ENCODE measurements around the gene FLNA. TPM values are rescaled to one million over a fixed set of nuclear protein-coding genes. Genes with fewer than 3 reads are reported as not detected.

FLNA gene
- total and polyA plus RNA-seq, 10 of the 15 experiments (the other 5 are each of a cell fraction or from before 2014, with no cell fraction given): 5.1 to 643 (median 171) TPM

DNA sequence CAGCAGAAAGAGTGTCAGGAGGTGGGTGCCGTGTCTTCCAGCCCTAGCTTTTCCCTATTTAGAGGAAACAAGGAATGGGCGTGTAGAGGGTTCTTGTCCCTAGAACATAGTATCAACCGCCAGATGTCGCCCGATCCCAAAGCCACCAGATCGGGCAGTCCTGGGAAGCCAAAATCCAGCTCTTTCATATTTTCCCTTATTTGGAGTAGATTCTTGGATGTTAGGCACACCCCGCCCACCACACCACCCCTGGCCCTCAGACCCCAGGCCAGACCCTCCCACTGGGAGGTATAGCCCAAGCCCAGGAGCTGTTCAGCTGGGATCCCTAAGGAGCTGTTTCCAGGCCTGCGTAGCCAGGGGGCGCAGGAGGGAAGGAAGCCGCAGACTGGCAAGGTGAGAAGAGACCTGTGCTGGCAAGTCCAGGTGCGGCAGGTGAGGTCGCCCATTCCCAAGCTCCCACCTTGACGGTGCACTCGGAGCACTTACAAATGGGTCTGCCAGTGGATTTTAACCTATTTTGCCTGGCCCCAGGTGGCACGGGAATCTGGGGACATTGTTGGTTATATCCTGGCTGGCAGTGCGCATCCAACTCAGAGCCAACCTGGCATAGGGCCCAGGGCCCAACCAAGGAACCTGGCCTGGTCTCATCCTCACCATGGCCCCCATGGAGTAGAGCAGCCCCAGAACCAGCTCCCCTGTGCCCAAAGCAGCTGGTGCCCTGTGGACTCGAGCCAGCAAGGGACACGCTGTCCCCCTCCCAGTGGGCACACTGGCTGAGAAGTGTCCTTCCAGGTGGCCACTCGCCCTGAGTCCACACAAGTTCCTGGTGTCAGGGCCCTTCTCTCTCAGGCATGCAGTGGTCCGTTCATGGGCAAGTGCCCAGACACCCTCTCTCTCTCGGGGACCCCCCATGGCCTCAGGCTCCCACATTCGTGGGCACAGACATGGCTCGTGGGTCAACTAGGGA lies 811 bp downstream of the FLNA start:
- Histone ChIP-seq H3K27me3 (replicated peaks in 1 of 2; ENCODE audit: control insufficient read depth in 2 of 2, insufficient read depth in 2 of 2, low read length in 1 of 2) (no peaks in the 10 kb centered on the region), H3K36me3 (ENCODE audit: control insufficient read depth in 2 of 2, insufficient read depth in 2 of 2, low read length in 1 of 2) (no peaks in the 10 kb centered on the region), H3K4me3 (peak overlapping the region; percentile 61; the same call in 1 of the 2 replicates), H3K79me2 (ENCODE audit: control insufficient read depth, insufficient read depth, low read length) (peaks cover 25% of the 10 kb centered on the region), H3K4me1 (ENCODE audit: control insufficient read depth, insufficient read depth, low read length) (peaks cover 11% of the 10 kb centered on the region), H3K27ac (ENCODE audit: control insufficient read depth, insufficient read depth) (peak overlapping the region; percentile 58), H3K9me3 (replicated peaks; ENCODE audit: control insufficient read depth, insufficient read depth, low read length) (no peaks in the 10 kb centered on the region; the same call in 2 of the 3 replicates), H3K4me2 (ENCODE audit: control insufficient read depth, insufficient read depth) (peak overlapping the region; percentile 45), H2AFZ (ENCODE audit: control insufficient read depth, low read depth, low read length) (peak overlapping the region; percentile 41; the same call in 1 of the 2 replicates), H3K9ac (ENCODE audit: control insufficient read depth, insufficient read depth, low read length) (peak overlapping the region; percentile 2; the same call in 1 of the 2 replicates), H4K20me1 (ENCODE audit: control insufficient read depth, insufficient read depth) (no peaks in the 10 kb centered on the region)
- FAIRE-seq: no peak
- intact Hi-C loops (cut with micrococcal nuclease; ENCODE audit: unreplicated experiment): loop anchor here (2.0 to 10.0 kb wide), 3 partner anchors 51 to 446 kb away; partner anchors contain the start of genes ARHGAP4 and ATP6AP1
- ChIA-PET SMC1A (ENCODE audit: uncharacterized antibody, unreplicated experiment) (interaction anchor here (0.9 to 2.0 kb wide), 8 partner anchors 9 to 163 kb away, joined by 3 to 10 read pairs (median 4); partner anchors contain the start of gene RPL10), RAD21 (ENCODE audit: unreplicated experiment) (interaction anchor here (0.6 to 2.4 kb wide), 10 partner anchors 8 to 163 kb away, joined by 3 to 12 read pairs (median 4); partner anchors contain the start of genes ATP6AP1 and SLC10A3), CTCF (interaction anchor here (0.6 to 2.0 kb wide), 26 partner anchors 9 to 407 kb away, joined by 3 to 21 read pairs (median 4); partner anchors contain the start of genes ATP6AP1, IKBKG and RPL10), POLR2A (interaction anchor here (0.6 to 1.8 kb wide), 9 partner anchors 10 to 161 kb away, joined by 3 to 7 read pairs (median 5); partner anchors contain the start of genes ATP6AP1, RPL10 and SLC10A3)
- ATAC-seq: no peak
- in situ Hi-C loops (cut with MboI): loop anchor here (5.0 kb wide), 1 partner anchor 441 kb away; no protein-coding TSS in a partner anchor
- DNase-seq (ENCODE audit: low read depth, low spot score): peak; percentile 5
- 47% methylated on average over 23 of the region's 23 CpGs for WGBS (ENCODE audit: insufficient coverage, insufficient replicate concordance, low lambda C conversion rate, missing lambda C conversion rate)
- BruUV-seq (replicated peaks): no TSS peak
- no peak for TF ChIP-seq YY1 (IDR thresholded peaks at IDR 0.05; ENCODE audit: low read depth, low read length)
- peak; percentile 49 for TF ChIP-seq EED (IDR thresholded peaks at IDR 0.05; ENCODE audit: low read depth)
- TF ChIP-seq BHLHE40 (IDR thresholded peaks at IDR 0.05; ENCODE audit: borderline replicate concordance in 1 of 2, low read depth in 2 of 2, low read length in 1 of 2): no peak
- peak; percentile 55 for TF ChIP-seq RUNX3 (IDR thresholded peaks at IDR 0.05; ENCODE audit: low read length)
- no peak for TF ChIP-seq STAT3 (IDR thresholded peaks at IDR 0.05; ENCODE audit: low read depth, low read length)
- TF ChIP-seq TCF3 (IDR thresholded peaks at IDR 0.05; ENCODE audit: borderline replicate concordance, insufficient read depth, low read depth, low read length): no peak
- no peak for TF ChIP-seq MEF2A (IDR thresholded peaks at IDR 0.05; ENCODE audit: insufficient read depth, low read depth, low read length)
- TF ChIP-seq ZZZ3 (IDR thresholded peaks at IDR 0.05; ENCODE audit: control insufficient read depth, insufficient read length, low read depth): no peak
- no peak for TF ChIP-seq BMI1 (IDR thresholded peaks at IDR 0.05; ENCODE audit: borderline replicate concordance)
- TF ChIP-seq PAX8 (IDR thresholded peaks at IDR 0.05): no peak
- TF ChIP-seq, protein P1, sequence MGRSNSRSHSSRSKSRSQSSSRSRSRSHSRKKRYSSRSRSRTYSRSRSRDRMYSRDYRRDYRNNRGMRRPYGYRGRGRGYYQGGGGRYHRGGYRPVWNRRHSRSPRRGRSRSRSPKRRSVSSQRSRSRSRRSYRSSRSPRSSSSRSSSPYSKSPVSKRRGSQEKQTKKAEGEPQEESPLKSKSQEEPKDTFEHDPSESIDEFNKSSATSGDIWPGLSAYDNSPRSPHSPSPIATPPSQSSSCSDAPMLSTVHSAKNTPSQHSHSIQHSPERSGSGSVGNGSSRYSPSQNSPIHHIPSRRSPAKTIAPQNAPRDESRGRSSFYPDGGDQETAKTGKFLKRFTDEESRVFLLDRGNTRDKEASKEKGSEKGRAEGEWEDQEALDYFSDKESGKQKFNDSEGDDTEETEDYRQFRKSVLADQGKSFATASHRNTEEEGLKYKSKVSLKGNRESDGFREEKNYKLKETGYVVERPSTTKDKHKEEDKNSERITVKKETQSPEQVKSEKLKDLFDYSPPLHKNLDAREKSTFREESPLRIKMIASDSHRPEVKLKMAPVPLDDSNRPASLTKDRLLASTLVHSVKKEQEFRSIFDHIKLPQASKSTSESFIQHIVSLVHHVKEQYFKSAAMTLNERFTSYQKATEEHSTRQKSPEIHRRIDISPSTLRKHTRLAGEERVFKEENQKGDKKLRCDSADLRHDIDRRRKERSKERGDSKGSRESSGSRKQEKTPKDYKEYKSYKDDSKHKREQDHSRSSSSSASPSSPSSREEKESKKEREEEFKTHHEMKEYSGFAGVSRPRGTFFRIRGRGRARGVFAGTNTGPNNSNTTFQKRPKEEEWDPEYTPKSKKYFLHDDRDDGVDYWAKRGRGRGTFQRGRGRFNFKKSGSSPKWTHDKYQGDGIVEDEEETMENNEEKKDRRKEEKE (IDR thresholded peaks at IDR 0.05): no peak
- no peak for TF ChIP-seq GABPA (IDR thresholded peaks at IDR 0.05; ENCODE audit: low read depth)
- TF ChIP-seq, protein P2, sequence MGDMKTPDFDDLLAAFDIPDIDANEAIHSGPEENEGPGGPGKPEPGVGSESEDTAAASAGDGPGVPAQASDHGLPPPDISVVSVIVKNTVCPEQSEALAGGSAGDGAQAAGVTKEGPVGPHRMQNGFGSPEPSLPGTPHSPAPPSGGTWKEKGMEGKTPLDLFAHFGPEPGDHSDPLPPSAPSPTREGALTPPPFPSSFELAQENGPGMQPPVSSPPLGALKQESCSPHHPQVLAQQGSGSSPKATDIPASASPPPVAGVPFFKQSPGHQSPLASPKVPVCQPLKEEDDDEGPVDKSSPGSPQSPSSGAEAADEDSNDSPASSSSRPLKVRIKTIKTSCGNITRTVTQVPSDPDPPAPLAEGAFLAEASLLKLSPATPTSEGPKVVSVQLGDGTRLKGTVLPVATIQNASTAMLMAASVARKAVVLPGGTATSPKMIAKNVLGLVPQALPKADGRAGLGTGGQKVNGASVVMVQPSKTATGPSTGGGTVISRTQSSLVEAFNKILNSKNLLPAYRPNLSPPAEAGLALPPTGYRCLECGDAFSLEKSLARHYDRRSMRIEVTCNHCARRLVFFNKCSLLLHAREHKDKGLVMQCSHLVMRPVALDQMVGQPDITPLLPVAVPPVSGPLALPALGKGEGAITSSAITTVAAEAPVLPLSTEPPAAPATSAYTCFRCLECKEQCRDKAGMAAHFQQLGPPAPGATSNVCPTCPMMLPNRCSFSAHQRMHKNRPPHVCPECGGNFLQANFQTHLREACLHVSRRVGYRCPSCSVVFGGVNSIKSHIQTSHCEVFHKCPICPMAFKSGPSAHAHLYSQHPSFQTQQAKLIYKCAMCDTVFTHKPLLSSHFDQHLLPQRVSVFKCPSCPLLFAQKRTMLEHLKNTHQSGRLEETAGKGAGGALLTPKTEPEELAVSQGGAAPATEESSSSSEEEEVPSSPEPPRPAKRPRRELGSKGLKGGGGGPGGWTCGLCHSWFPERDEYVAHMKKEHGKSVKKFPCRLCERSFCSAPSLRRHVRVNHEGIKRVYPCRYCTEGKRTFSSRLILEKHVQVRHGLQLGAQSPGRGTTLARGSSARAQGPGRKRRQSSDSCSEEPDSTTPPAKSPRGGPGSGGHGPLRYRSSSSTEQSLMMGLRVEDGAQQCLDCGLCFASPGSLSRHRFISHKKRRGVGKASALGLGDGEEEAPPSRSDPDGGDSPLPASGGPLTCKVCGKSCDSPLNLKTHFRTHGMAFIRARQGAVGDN (IDR thresholded peaks at IDR 0.05): no peak
- no peak for TF ChIP-seq EP300 (IDR thresholded peaks at IDR 0.05; ENCODE audit: borderline replicate concordance in 1 of 2, control insufficient read depth in 1 of 2, low read depth in 2 of 2, low read length in 2 of 2)
- no peak for TF ChIP-seq RCOR1 (conservative IDR thresholded peaks at IDR 0.05; ENCODE audit: low read depth, low read length)

Data from GM12878 (cell line).